A375 (cell line): ENCODE results near the gene FREM3. TPM values are rescaled to one million over a fixed set of nuclear protein-coding genes. Genes with fewer than 3 reads are reported as not detected.

Experiments
- total RNA-seq: library from RNA; depleted of rRNA; stranded (reverse); fragments of >200 nt; shearing (Covaris generic); gene quantifications from 2 replicates; pipeline ENCODE4 v1.2.3, GENCODE V29; 2014; rRNA removed

FREM3 gene
- total RNA-seq, result not detected in 2 replicates

DNA sequence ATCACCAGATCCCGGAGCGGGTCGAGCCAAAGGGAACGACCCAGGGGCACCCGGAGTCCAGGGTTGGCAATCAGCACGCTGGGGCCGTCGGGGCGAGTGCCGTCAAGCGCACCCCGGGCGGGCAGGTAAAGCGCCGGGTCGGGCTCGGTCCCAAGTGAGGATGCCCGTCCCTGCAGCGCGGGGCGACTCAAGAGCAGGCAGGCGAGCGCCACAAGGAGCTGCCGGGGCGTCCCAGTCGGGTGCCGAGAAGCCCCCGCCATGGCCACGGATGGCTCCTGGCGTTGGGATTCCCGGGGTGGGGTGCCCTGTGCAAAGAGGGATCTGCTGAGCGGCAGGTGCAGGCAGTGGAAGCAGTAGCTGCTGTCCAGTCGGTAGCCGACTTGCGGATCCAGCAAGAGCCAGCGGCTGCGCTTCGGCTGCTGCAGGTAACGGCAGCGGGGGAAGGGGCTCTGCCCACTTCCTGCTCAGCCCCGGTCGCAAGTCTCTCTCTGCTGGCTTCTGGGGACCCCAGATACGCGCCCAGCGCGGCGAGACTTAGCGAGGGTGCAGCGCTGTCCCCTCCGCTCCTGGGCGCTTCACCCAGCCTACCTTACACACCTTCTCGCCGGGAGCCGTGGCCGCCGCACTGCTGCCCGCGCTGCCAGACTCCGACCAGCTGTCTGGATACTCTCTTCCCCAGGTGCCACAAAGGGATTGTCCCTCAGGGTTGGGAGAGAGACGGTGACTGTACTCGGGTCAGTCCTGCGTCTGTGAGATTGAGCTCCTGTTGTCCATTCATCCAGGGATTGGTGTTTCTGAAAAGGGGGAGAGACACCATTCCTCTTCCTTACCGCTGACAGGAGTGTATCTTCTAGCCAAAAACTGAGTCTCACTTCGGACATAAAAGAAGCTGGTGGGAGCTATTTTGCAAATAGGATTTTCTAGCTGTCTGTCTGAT is at the start of gene FREM3:
FREM3 (minus strand) TSS at position 260 of the 937 bp plus-strand sequence; CDS start at position 260, 0 bp downstream.

Other genes with a start within 250 kb of the FREM3 start
- 24.7 and 33.3 TPM in 2 replicates for gene SMARCA5, start 187.0 kb downstream of the FREM3 start, total RNA-seq
- gene GYPE, start 204.9 kb upstream of the FREM3 start, total RNA-seq, result not detected in 2 replicates